Neural cell (in vitro differentiated cells): ENCODE measurements around the gene RPL15.

ENCODE experiments used
- CTCF ChIP-seq: fragments of 450-650 bp; IDR thresholded peaks from 2 replicates; pipeline ENCODE4 v1.5.1; 2014; ENCODE audit warnings: antibody characterized with exemption, mild to moderate bottlenecking, moderate library complexity; ENCODE audit not compliant: poor library complexity, severe bottlenecking
- EP300 ChIP-seq: fragments of 450-650 bp; conservative IDR thresholded peaks from 2 replicates; pipeline ENCODE4 v1.6.1; 2014; ENCODE audit warnings: antibody characterized with exemption, mild to moderate bottlenecking, moderate library complexity; ENCODE audit not compliant: poor library complexity, severe bottlenecking
- EZH2 ChIP-seq: fragments of 200-600, 300-800 bp; shearing (Covaris generic), sonication (generic); IDR thresholded peaks from 2 replicates; pipeline ENCODE4 v1.6.1; 2014; ENCODE audit warnings: antibody characterized with exemption, low read length, borderline replicate concordance, mild to moderate bottlenecking; ENCODE audit not compliant: insufficient read depth, poor library complexity, severe bottlenecking
- MXI1 ChIP-seq: fragments of 450-650 bp; conservative IDR thresholded peaks from 2 replicates; pipeline ENCODE4 v1.6.1; 2014; ENCODE audit warnings: antibody characterized with exemption, mild to moderate bottlenecking; ENCODE audit not compliant: poor library complexity, severe bottlenecking
- POLR2AphosphoS5 ChIP-seq: IDR thresholded peaks from 2 replicates; pipeline ENCODE4 v1.6.1; 2012
- RAD21 ChIP-seq: fragments of 450-650 bp; conservative IDR thresholded peaks from 2 replicates; pipeline ENCODE4 v1.6.1; 2014; ENCODE audit warnings: antibody characterized with exemption, mild to moderate bottlenecking, moderate library complexity
- REST ChIP-seq: IDR thresholded peaks from 2 replicates; pipeline ENCODE4 v1.6.1; 2012; ENCODE audit warnings: borderline replicate concordance
- TAF1 ChIP-seq: IDR thresholded peaks from 2 replicates; pipeline ENCODE4 v1.6.1; 2012; ENCODE audit warnings: low read depth

GRCh38 chr3:23874359-23875112 lies 42.4 kb upstream of the RPL15 start:
- TF ChIP-seq CTCF (no peak), RAD21 (no peak), POLR2AphosphoS5 (no peak), EZH2 (no peak), EP300 (no peak), REST (no peak), TAF1 (no peak), MXI1 (no peak)
